Mucosa of rectum (tissue), 2 donors: ENCODE results near the gene TOM1.

Experiments used
- H3K27ac ChIP-seq, 2 donors: one replicate each; pipeline ENCODE4 v1.7.0; 2013; ENCODE audit warnings: inconsistent platforms in 2 of 2, low read depth in 2 of 2, low read length in 2 of 2
- H3K27me3 ChIP-seq, 2 donors: one replicate each; pipeline ENCODE4 v1.7.0; 2013; ENCODE audit warnings: low read length in 2 of 2; ENCODE audit not compliant: control insufficient read depth in 2 of 2, insufficient read depth in 2 of 2
- H3K36me3 ChIP-seq, 2 donors: one replicate each; pipeline ENCODE4 v1.7.0; 2013; ENCODE audit warnings: low read length in 2 of 2; ENCODE audit not compliant: control insufficient read depth in 2 of 2, insufficient read depth in 2 of 2
- H3K4me1 ChIP-seq, 2 donors: one replicate each; pipeline ENCODE4 v1.7.0; 2013; ENCODE audit warnings: low read length in 2 of 2, mild to moderate bottlenecking in 1 of 2; ENCODE audit not compliant: control insufficient read depth in 2 of 2, insufficient read depth in 2 of 2
- H3K4me3 ChIP-seq, 2 donors: one replicate each; pipeline ENCODE4 v1.7.0; 2013; ENCODE audit warnings: low read length in 2 of 2
- H3K9ac ChIP-seq, 2 donors: one replicate each; pipeline ENCODE4 v1.7.0; 2013; ENCODE audit warnings: low read length in 2 of 2, low read depth in 1 of 2, mild to moderate bottlenecking in 1 of 2
- H3K9me3 ChIP-seq, 2 donors: one replicate each; pipeline ENCODE4 v1.7.0; 2013; ENCODE audit warnings: low read length in 2 of 2; ENCODE audit not compliant: control insufficient read depth in 2 of 2
- donor health status: healthy.
- donor health status: Normal muscosa, but diverticular disease.

Gene TOM1

DNA sequence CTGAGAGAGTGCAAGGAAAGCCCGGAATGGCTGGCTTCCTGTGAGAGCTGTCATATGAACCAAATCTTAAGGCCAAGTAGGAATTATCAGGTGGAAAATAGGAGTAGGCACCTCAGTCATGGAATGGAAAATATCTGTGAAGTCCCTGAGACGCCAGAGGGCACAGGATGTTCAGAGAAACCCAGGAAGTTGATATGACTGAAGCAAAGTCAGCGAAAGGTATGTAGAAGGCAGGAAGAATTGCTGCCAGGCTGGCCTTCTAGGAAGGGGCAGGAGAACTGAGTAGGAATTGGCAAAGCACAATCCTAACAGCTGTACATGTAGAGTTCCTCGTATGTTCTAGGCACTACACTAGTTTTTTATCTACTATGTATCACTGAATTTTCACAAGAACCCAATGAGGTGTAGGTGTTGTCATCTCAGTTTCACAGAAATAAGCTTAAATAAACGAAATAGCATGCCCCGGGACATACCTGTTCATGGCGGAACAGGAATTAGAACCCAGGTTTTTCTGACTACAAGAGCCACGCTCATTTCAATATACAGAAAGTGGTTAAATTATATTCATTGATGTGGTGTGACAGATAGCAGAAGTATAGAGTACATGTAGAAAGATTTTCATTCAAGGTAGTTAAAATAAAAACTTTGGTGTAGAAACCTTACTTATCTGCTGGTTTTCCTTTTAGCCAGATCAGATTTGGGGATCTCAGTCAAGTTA is 25.4 kb upstream of the TOM1 start:
- Histone ChIP-seq H3K9me3 (no peaks in the 10 kb centered on the region), H3K4me1 (no peaks in the 10 kb centered on the region), H3K36me3 (peaks cover 9 to 22% of the 10 kb centered on the region in 2 donors), H3K4me3 (no peak overlapping the region), H3K27ac (no peak overlapping the region), H3K27me3 (no peaks in the 10 kb centered on the region), H3K9ac (no peak overlapping the region)

DNA sequence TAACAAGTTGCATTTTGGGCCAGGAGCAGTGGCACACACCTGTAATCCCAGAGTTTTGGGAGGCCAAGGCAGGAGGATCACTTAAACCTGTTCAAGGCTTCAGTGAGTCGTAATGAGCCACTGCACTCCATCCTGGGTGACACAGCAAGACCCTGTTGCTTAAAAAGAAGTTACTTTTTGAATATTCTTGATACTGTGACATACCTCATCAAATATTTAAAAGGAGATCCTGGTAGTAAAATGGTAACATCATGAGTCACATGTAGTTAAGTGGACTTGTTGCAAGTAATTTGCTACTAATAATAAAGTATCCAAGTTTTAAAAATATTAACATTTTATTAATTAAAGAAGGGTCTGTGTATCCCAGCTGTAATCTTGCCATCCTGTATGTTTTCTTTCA is 24.1 kb upstream of the TOM1 start:
- H3K9ac ChIP-seq, result no peak overlapping the region
- no peaks in the 10 kb centered on the region for H3K4me1 ChIP-seq
- no peaks in the 10 kb centered on the region for H3K27me3 ChIP-seq
- no peak overlapping the region for H3K4me3 ChIP-seq
- H3K27ac ChIP-seq, result no peak overlapping the region
- peaks cover 7 to 18% of the 10 kb centered on the region in 2 donors for H3K36me3 ChIP-seq
- no peaks in the 10 kb centered on the region for H3K9me3 ChIP-seq

DNA sequence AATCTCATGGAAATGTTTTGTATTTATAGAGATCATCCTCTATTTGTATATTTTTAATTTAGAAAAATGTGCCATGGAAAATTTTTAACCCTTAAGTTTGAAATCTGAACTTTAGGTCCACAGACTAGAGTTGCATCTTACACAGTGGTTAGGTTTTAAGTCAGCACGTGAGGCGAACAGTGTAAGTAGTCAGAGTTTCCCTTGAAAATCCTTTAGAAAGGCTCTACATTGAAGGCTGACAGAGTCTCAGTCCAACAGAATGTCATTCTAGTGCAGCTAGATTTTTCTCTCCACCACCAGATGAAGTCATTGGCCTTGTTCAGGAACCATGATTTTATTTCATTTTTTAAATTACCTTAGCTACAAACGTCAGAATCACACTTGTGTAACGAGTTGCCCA is 23.7 kb upstream of the TOM1 start:
- Histone ChIP-seq H3K4me1 (no peaks in the 10 kb centered on the region), H3K4me3 (no peak overlapping the region), H3K27me3 (no peaks in the 10 kb centered on the region), H3K36me3 (peaks cover 7 to 15% of the 10 kb centered on the region in 2 donors), H3K9me3 (no peaks in the 10 kb centered on the region), H3K27ac (no peak overlapping the region), H3K9ac (no peak overlapping the region)

DNA sequence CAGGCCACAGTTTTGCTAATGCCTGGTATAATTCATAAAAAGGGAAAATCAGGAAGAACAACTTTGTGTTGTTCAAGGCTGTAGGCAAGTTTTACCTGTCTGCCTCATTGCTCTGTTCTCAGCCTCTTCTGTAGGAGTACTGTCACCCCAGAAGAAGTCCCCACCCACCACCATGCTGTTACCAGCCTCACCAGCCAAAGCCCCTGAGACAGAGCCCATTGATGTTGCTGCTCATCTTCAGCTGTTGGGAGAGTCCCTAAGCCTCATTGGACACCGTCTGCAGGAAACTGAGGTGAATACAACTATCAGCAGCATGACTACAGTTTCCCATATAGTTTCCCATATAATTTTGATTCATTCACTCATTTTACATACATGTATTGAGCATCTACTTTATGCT is 11.6 kb upstream of the TOM1 start:
- no peak overlapping the region for H3K27ac ChIP-seq
- H3K4me3 ChIP-seq, result no peak overlapping the region
- H3K9me3 ChIP-seq, result no peaks in the 10 kb centered on the region
- no peaks in the 10 kb centered on the region for H3K4me1 ChIP-seq
- no peaks in the 10 kb centered on the region for H3K27me3 ChIP-seq
- H3K36me3 ChIP-seq, result peaks cover 36 to 60% of the 10 kb centered on the region in 2 donors
- H3K9ac ChIP-seq, result no peak overlapping the region

DNA sequence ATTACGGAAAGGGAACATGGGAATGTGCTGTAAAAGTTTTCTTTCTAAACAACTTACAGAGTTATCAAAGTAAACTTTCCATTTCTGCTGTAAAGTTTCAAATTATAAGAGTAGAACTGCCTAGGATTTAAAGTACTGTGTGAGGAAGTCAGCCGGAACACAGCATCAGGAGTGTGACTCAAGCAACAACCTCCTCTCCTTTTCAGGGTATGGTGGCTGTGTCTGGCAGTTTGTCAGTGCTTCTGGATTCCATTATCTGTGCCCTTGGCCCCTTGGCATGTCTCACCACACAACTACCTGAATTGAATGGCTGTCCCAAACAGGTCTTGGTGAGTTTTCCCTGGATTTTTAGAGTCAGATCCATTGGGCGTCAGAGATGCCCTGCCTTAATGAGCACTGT is 6.9 kb upstream of the TOM1 start:
- Histone ChIP-seq H3K36me3 (peaks cover 31 to 47% of the 10 kb centered on the region in 2 donors), H3K4me3 (no peak overlapping the region)

DNA sequence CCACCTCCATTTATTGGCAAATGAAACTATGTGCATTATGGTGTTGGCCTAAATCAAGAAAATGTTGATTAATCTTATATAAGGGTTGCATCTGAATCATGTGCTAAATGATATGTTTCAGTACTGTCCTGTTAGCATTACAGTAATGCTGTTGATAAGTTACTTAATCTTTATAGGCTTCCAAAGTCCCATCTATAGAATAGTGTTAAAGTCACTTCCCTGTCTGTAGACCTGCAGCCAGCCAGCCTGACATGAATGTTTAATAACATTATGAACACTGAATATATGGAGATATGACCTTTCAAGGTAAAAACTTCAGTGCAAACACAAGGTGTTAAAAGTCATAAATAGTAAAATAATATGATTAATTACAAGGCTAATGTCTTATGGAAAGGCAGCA is 3.6 kb upstream of the TOM1 start:
- H3K4me1 ChIP-seq, result peaks cover 4 to 5% of the 10 kb centered on the region in 2 donors
- H3K9ac ChIP-seq, result no peak overlapping the region
- peaks cover 23 to 31% of the 10 kb centered on the region in 2 donors for H3K36me3 ChIP-seq
- no peaks in the 10 kb centered on the region for H3K27me3 ChIP-seq
- H3K9me3 ChIP-seq, result no peaks in the 10 kb centered on the region
- no peak overlapping the region for H3K4me3 ChIP-seq
- H3K27ac ChIP-seq, result no peak overlapping the region

More for the DNA sequence above, 6.9 kb upstream of the TOM1 start:
- Histone ChIP-seq H3K27me3 (no peaks in the 10 kb centered on the region), H3K9me3 (no peaks in the 10 kb centered on the region), H3K4me1 (no peaks in the 10 kb centered on the region), H3K27ac (no peak overlapping the region), H3K9ac (no peak overlapping the region)

DNA sequence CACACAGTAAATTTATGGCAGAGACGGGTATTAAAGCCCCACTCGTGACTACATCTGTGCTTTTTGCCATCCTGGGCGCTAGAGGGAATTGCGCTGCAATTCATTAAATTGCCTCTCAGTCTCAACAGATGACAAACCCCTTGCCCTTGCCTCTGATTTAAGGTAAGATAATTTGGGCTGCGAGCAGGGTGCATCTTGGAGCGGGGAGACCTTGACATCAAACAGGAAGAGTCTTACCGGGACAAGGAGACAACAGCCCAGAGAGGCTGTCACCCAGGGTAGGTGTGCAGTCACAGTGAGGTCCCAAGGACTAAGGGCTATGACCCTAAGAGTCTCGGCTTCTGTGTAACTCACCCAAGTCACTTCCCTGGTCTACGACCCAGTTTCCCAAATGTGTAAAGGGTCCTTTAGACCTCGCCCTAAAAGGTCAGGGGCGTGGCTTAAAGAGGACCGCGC is 449 bp upstream of the TOM1 start:
- no peaks in the 10 kb centered on the region for H3K9me3 ChIP-seq
- H3K9ac ChIP-seq, result peak overlapping the region; percentile 98
- peak overlapping the region; percentile 83 to 92 for H3K4me3 ChIP-seq
- peaks cover 4 to 5% of the 10 kb centered on the region in 2 donors for H3K4me1 ChIP-seq
- H3K27ac ChIP-seq, result peak overlapping the region; percentile 97 to 98
- no peaks in the 10 kb centered on the region for H3K27me3 ChIP-seq
- peaks cover 4 to 13% of the 10 kb centered on the region in 2 donors for H3K36me3 ChIP-seq

DNA sequence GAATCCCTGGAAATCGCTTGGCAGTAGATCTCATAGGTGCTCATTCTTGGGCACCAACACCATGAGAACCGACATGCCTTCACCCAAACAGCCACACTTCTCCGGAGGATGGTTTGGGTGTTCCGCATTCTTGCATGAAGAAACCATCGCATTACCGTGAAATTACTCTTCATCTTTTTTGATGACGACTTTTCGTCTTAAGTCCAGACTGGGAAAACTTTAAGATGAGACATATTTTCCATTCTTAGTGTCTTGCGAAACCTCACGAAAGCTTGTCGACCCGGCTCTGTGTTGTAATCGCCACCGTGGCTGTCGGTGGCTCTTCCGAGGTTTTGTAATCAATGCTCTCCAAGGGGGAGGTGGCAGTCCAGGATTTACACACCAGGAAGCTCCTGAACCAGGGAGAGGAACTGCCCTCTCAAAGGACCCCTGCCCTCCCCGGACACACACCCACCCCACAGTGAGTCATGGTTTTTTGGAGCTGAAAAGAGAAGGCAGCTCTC is 1.7 kb downstream of the TOM1 start:
- H3K4me1 ChIP-seq, result peaks cover 4 to 8% of the 10 kb centered on the region in 2 donors
- H3K36me3 ChIP-seq, result peaks cover 0 to 11% of the 10 kb centered on the region in 2 donors
- peak overlapping the region in 1 of 2 donors; percentile 98 for H3K9ac ChIP-seq
- no peaks in the 10 kb centered on the region for H3K27me3 ChIP-seq
- H3K4me3 ChIP-seq, result peak overlapping the region in 1 of 2 donors; percentile 92
- peak overlapping the region; percentile 38 to 98 for H3K27ac ChIP-seq
- no peaks in the 10 kb centered on the region for H3K9me3 ChIP-seq

DNA sequence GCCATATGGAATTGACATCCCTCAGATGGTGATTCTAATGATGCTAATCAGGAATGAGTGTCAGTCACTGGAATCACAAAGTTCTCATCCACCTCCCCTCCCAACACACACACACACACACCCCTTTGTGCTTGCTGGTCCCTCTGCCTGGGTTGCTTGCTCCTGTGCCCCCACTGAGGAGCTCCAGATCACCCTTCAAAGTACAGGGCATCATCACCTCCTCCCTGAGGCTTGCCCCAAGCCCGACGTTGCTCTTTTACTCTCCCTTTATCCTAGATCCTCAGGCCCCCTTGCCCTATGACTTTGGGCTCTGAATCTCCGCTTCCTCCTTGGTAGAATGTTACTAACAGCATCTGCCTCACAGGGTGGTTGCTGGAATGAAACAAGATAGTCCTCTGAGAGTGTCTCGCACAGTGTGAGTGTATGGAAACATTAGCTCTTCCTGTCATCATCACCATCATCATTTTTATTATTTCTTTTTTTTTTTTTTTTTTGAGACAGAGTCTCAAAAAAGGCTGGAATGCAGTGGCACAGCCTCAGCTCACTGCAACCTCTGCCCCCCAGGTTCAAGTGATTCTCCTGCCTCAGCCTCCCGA is 3.4 kb downstream of the TOM1 start:
- Histone ChIP-seq H3K4me3 (no peak overlapping the region), H3K9ac (no peak overlapping the region), H3K4me1 (peaks cover 4 to 8% of the 10 kb centered on the region in 2 donors), H3K27me3 (no peaks in the 10 kb centered on the region), H3K9me3 (no peaks in the 10 kb centered on the region), H3K36me3 (peaks cover 0 to 7% of the 10 kb centered on the region in 2 donors), H3K27ac (no peak overlapping the region)

DNA sequence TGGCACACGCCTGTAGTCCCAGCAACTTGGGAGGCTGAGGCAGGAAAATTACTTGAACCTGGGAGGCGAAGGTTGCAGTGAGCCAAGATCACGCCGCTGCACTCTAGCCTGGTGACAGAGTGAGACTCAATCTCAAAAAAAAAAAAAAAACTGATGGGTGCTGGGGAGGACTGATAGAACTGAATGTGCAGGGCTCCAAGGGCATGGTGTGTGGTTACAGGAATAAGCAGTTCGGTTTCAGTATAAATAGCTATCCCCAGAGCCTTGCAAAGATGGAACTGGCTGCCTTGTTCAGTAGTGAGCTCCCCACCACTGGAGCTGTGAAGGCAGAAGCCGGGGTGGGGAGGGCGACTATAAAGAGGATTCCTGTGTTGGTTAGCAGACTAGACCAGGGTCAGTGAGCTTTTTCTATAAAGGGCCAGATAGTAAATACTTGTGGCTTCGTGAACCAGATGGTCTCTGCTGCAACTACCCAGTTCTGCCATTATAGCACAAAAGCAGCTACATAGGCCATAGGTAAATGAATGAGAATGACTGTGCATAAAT is 5.9 kb downstream of the TOM1 start:
- Histone ChIP-seq H3K9ac (no peak overlapping the region), H3K4me3 (no peak overlapping the region), H3K27ac (no peak overlapping the region), H3K36me3 (peaks cover 0 to 7% of the 10 kb centered on the region in 2 donors), H3K9me3 (no peaks in the 10 kb centered on the region), H3K4me1 (peaks cover 9 to 11% of the 10 kb centered on the region in 2 donors), H3K27me3 (no peaks in the 10 kb centered on the region)
